Brain microvascular endothelial cell (primary cell): ENCODE data around the gene MLH1.

Experiments used
- DNase-seq: peaks from one replicate; pipeline ENCODE4 v3.0.0-alpha.2; 2020
- H3K27ac ChIP-seq: fragments of 250-450 bp; sonication (Bioruptor Pico); 2 replicates; pipeline ENCODE4 v1.5.1; 2020; ENCODE audit warnings: mild to moderate bottlenecking, moderate library complexity
- H3K27me3 ChIP-seq: fragments of 250-450 bp; sonication (Bioruptor Pico); replicated peaks from 2 replicates; pipeline ENCODE4 v1.5.1; 2020; ENCODE audit warnings: mild to moderate bottlenecking
- H3K36me3 ChIP-seq: fragments of 250-450 bp; sonication (Bioruptor Pico); replicated peaks from 2 replicates; pipeline ENCODE4 v1.5.1; 2020; ENCODE audit warnings: mild to moderate bottlenecking
- H3K4me3 ChIP-seq: 2 replicates; pipeline ENCODE4 v1.5.1; 2011; ENCODE audit warnings: low read depth, mild to moderate bottlenecking, control low read depth, low read length, moderate library complexity
- in situ Hi-C: cut with HindIII; loops from 2 replicates; pipeline ENCODE4 v1.10.0; 2017; ENCODE audit warnings: low sequenced_read_pairs, low pct_ligation_motif_present
- TF ChIP-seq, protein P1 (sequence below): IDR thresholded peaks from 2 replicates; pipeline ENCODE4 v1.5.1; 2011; ENCODE audit warnings: low read depth, mild to moderate bottlenecking, moderate library complexity, low read length, control low read depth, inconsistent platforms; ENCODE audit errors: missing control alignments

The MLH1 gene

DNA sequence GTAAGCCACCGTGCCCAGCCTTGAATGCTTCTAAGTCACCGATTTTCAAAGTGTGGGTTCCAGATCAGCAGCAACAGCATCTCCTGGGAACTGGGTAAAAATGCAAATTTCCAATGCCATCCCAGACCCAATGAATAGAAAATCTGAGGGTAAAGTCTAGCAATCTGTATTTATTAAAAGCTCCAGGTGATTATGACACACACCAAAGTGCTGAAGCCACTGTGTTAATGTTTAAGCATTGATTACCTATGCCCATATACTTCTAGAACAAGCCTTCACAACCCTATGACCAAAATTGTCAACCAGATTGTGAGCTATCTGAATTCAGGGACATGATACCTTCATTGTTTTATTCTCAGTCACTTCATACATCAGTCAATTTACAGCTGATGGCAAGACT lies 94.6 kb downstream of the MLH1 start:
- H3K27me3 ChIP-seq = no peaks in the 10 kb centered on the region
- peaks cover 6% of the 10 kb centered on the region for H3K36me3 ChIP-seq
- in situ Hi-C loops = no loop called here
- DNase-seq = no peak
- H3K27ac ChIP-seq = no peak overlapping the region
- TF ChIP-seq, protein P1, sequence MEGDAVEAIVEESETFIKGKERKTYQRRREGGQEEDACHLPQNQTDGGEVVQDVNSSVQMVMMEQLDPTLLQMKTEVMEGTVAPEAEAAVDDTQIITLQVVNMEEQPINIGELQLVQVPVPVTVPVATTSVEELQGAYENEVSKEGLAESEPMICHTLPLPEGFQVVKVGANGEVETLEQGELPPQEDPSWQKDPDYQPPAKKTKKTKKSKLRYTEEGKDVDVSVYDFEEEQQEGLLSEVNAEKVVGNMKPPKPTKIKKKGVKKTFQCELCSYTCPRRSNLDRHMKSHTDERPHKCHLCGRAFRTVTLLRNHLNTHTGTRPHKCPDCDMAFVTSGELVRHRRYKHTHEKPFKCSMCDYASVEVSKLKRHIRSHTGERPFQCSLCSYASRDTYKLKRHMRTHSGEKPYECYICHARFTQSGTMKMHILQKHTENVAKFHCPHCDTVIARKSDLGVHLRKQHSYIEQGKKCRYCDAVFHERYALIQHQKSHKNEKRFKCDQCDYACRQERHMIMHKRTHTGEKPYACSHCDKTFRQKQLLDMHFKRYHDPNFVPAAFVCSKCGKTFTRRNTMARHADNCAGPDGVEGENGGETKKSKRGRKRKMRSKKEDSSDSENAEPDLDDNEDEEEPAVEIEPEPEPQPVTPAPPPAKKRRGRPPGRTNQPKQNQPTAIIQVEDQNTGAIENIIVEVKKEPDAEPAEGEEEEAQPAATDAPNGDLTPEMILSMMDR = no peak
- no peak overlapping the region for H3K4me3 ChIP-seq

DNA sequence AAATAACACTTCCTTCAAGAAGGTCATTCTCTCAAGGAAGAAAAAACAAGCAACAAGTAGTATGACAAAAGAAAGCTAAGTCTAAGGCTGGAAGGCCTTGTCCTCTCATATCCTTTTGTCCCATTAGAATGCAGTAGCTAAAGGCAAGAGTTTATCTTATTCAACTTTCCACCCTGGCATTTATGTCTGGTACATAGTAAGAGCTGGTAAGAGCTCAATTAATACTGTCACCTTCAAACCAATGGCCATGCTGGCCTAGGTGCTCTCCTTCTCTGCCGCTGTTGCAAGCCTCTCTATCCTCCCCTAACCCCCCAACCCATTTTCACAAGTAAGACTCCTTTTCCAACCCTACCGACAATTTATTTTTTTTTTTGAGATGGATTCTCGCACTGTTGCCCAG lies 99.2 kb downstream of the MLH1 start:
- no peak overlapping the region for H3K27ac ChIP-seq
- in situ Hi-C loops = no loop called here
- TF ChIP-seq, protein P1 = no peak
- H3K4me3 ChIP-seq = no peak overlapping the region
- no peaks in the 10 kb centered on the region for H3K27me3 ChIP-seq
- peaks cover 6% of the 10 kb centered on the region for H3K36me3 ChIP-seq
- DNase-seq = no peak

DNA sequence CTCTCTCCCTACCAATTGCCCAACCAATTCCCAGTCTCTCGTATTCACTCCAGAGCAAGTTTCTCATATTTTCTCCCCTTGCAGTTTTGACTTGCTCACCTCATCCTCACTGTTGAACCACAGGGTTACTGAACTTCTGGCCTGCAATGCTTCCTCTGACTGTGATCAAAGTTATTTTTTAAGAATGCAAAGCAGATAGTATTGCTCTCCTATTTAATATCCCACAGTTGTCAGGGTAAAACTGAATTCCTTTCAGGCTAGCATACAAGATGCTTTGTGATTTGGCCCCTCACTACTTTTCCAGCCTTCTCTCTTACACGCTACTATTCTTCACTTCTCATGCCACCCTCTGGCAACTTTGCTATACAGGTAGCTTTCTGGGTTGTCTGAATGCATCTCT lies 100.2 kb downstream of the MLH1 start:
- H3K27ac ChIP-seq = peak overlapping the region; percentile 1
- DNase-seq = peak; percentile 27
- peaks cover 6% of the 10 kb centered on the region for H3K36me3 ChIP-seq
- TF ChIP-seq, protein P1 = no peak
- H3K27me3 ChIP-seq = no peaks in the 10 kb centered on the region
- in situ Hi-C loops = no loop called here
- H3K4me3 ChIP-seq = no peak overlapping the region

DNA sequence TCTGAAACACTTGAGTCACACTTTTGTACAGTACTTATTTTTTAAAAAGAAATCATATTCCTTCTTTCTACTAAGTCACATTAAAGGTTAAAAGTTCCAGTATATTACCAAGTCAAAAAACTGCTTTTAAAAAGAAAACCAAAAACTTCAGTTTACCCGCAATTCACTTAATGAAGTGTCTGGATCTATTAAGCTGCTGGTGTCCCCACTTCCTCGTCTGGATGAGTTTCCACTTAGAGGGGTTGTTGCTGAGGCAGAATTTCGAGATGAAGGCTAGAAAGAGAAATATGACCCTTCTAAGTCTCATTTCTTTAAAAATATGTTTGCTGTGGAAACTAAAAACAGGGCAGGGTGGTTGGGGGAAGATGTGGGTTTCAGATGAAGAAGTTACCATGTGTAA lies 101.3 kb downstream of the MLH1 start:
- Histone ChIP-seq H3K4me3 (no peak overlapping the region), H3K36me3 (peaks cover 6% of the 10 kb centered on the region), H3K27me3 (no peaks in the 10 kb centered on the region), H3K27ac (no peak overlapping the region)
- TF ChIP-seq, protein P1 = no peak
- no peak for DNase-seq
- in situ Hi-C loops = no loop called here

DNA sequence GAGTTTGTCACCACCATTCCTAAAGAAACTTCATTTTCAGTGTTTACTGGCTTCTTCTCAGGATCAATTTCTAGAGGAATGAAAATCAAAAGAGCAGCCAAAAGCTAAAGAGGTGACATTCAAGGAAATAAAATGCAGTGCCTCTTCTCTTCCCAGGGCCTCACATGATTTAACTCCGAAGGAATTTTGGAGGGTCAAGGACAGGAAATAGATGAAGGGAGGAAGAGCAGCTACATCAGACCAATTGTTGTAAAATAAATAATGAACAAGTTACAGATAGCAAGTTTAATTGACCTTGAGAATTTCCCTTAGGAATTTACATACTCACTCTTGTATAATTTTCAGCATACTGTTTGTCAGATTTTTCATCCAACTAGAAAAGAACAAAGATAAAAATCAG lies 103.0 kb downstream of the MLH1 start:
- TF ChIP-seq, protein P1 = no peak
- no peaks in the 10 kb centered on the region for H3K27me3 ChIP-seq
- no peak overlapping the region for H3K4me3 ChIP-seq
- peak; percentile 46 for DNase-seq
- in situ Hi-C loops = no loop called here
- peak overlapping the region; percentile 67 for H3K27ac ChIP-seq
- H3K36me3 ChIP-seq = no peaks in the 10 kb centered on the region

DNA sequence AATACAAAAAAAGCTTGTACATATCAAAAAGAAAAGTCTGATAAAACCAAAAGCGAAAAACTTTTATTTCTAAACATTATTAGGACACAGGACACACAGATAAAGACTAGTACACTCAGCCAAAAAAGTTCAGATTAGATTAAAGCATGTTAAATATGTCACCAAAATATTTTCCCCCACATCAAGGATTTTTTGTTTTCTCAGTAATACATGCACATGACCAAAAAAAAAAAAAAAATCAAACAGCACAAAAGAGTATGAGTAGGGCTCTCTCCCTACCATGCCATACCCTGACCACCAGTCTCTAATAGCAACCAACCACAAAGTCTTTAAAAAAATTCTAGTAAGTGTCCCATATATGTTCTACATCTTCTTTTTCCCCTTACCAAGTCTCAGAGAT lies 103.7 kb downstream of the MLH1 start:
- Histone ChIP-seq H3K27me3 (no peaks in the 10 kb centered on the region), H3K36me3 (no peaks in the 10 kb centered on the region), H3K4me3 (no peak overlapping the region), H3K27ac (peak overlapping the region; percentile 67)
- DNase-seq = no peak
- TF ChIP-seq, protein P1 = no peak
- in situ Hi-C loops = no loop called here
